Neural cell (in vitro differentiated cells): ENCODE measurements around the gene PLCD1. TPM values are rescaled to one million over a fixed set of nuclear protein-coding genes. Genes with fewer than 3 reads are reported as not detected.

Experiments
- H2AFZ ChIP-seq: fragments of 200-600, 300-800 bp; sonication (generic), shearing (Covaris generic); 2 replicates; pipeline ENCODE4 v1.6.0; 2014; ENCODE audit warnings: low read depth, mild to moderate bottlenecking, antibody characterized with exemption, low read length, moderate library complexity
- H3F3A ChIP-seq: fragments of 200-600 bp; shearing (Covaris generic); 2 replicates; pipeline ENCODE4 v1.6.1; 2016; ENCODE audit warnings: mild to moderate bottlenecking, moderate library complexity, mixed read lengths, antibody characterized with exemption, low read length; ENCODE audit not compliant: insufficient read depth, poor library complexity, severe bottlenecking
- H3K27ac ChIP-seq: fragments of 200-600, 300-800 bp; sonication (generic), shearing (Covaris generic); 2 replicates; pipeline ENCODE4 v1.5.1; 2014; ENCODE audit warnings: mild to moderate bottlenecking, low read length, moderate library complexity
- H3K27me3 ChIP-seq: fragments of 300-800, 200-600 bp; sonication (generic), shearing (Covaris generic); 2 replicates; pipeline ENCODE4 v1.6.0; 2014; ENCODE audit warnings: mild to moderate bottlenecking, low read depth, low read length, moderate library complexity; ENCODE audit not compliant: insufficient read depth
- H3K36me3 ChIP-seq: fragments of 300-800, 200-600 bp; sonication (generic), shearing (Covaris generic); 2 replicates; pipeline ENCODE4 v1.5.1; 2014; ENCODE audit warnings: mild to moderate bottlenecking, antibody characterized with exemption, low read length, moderate library complexity; ENCODE audit not compliant: insufficient read depth
- H3K4me2 ChIP-seq: fragments of 300-800, 200-600 bp; sonication (generic), shearing (Covaris generic); 2 replicates; pipeline ENCODE4 v1.6.0; 2014; ENCODE audit warnings: mild to moderate bottlenecking, low read length
- H3K4me3 ChIP-seq: fragments of 300-800, 200-600 bp; sonication (generic), shearing (Covaris generic); 2 replicates; pipeline ENCODE4 v1.5.1; 2014; ENCODE audit warnings: mild to moderate bottlenecking, low read length, moderate library complexity
- H3K79me2 ChIP-seq: fragments of 200-600 bp; shearing (Covaris generic); replicated peaks from 2 replicates; pipeline ENCODE4 v1.6.0; 2014; ENCODE audit warnings: mild to moderate bottlenecking, low read length, moderate library complexity; ENCODE audit not compliant: insufficient read depth
- H3K9ac ChIP-seq: fragments of 300-800, 200-600 bp; sonication (generic), shearing (Covaris generic); 2 replicates; pipeline ENCODE4 v1.6.1; 2016; ENCODE audit warnings: mild to moderate bottlenecking, low read length, mixed read lengths
- H3K9me2 ChIP-seq: fragments of 200-600 bp; shearing (Covaris generic); 2 replicates; pipeline ENCODE4 v1.6.1; 2016; ENCODE audit warnings: mild to moderate bottlenecking, low read length, mixed read lengths; ENCODE audit not compliant: insufficient read depth
- H3K9me3 ChIP-seq: fragments of 200-600, 300-800 bp; sonication (generic), shearing (Covaris generic); 2 replicates; pipeline ENCODE4 v1.6.1; 2016; ENCODE audit warnings: mild to moderate bottlenecking, mixed run types, low read length, moderate library complexity, mixed read lengths
- H4K20me1 ChIP-seq: fragments of 200-600 bp; shearing (Covaris generic); 2 replicates; pipeline ENCODE4 v1.6.1; 2016; ENCODE audit warnings: mild to moderate bottlenecking, mixed run types; ENCODE audit not compliant: insufficient read depth
- CTCF ChIP-seq: fragments of 450-650 bp; IDR thresholded peaks from 2 replicates; pipeline ENCODE4 v1.5.1; 2014; ENCODE audit warnings: antibody characterized with exemption, mild to moderate bottlenecking, moderate library complexity; ENCODE audit not compliant: poor library complexity, severe bottlenecking
- EP300 ChIP-seq: fragments of 450-650 bp; conservative IDR thresholded peaks from 2 replicates; pipeline ENCODE4 v1.6.1; 2014; ENCODE audit warnings: antibody characterized with exemption, mild to moderate bottlenecking, moderate library complexity; ENCODE audit not compliant: poor library complexity, severe bottlenecking
- EZH2 ChIP-seq: fragments of 200-600, 300-800 bp; shearing (Covaris generic), sonication (generic); IDR thresholded peaks from 2 replicates; pipeline ENCODE4 v1.6.1; 2014; ENCODE audit warnings: antibody characterized with exemption, low read length, borderline replicate concordance, mild to moderate bottlenecking; ENCODE audit not compliant: insufficient read depth, poor library complexity, severe bottlenecking
- MXI1 ChIP-seq: fragments of 450-650 bp; conservative IDR thresholded peaks from 2 replicates; pipeline ENCODE4 v1.6.1; 2014; ENCODE audit warnings: antibody characterized with exemption, mild to moderate bottlenecking; ENCODE audit not compliant: poor library complexity, severe bottlenecking
- POLR2AphosphoS5 ChIP-seq: IDR thresholded peaks from 2 replicates; pipeline ENCODE4 v1.6.1; 2012
- RAD21 ChIP-seq: fragments of 450-650 bp; conservative IDR thresholded peaks from 2 replicates; pipeline ENCODE4 v1.6.1; 2014; ENCODE audit warnings: antibody characterized with exemption, mild to moderate bottlenecking, moderate library complexity
- REST ChIP-seq: IDR thresholded peaks from 2 replicates; pipeline ENCODE4 v1.6.1; 2012; ENCODE audit warnings: borderline replicate concordance
- SMC3 ChIP-seq: fragments of 450-650 bp; conservative IDR thresholded peaks from 2 replicates; pipeline ENCODE4 v1.6.1; 2014; ENCODE audit warnings: antibody characterized with exemption, mild to moderate bottlenecking, moderate library complexity; ENCODE audit not compliant: poor library complexity
- TAF1 ChIP-seq: IDR thresholded peaks from 2 replicates; pipeline ENCODE4 v1.6.1; 2012; ENCODE audit warnings: low read depth
- polyA plus RNA-seq: library from polyadenylated mRNA; depleted of rRNA; stranded (reverse); fragments of >200 nt; gene quantifications from 2 replicates; pipeline ENCODE4 v1.2.3, GENCODE V29; 2014

The PLCD1 gene
- polyA plus RNA-seq, 1 donor from 2014 or later, result 4.6 TPM

- no peaks in the 10 kb centered on the region for H3F3A ChIP-seq
- H3K4me2 ChIP-seq, result no peak overlapping the region
- H3K9ac ChIP-seq, result no peak overlapping the region
- H3K79me2 ChIP-seq, result no peaks in the 10 kb centered on the region
- H4K20me1 ChIP-seq, result no peaks in the 10 kb centered on the region
- H3K36me3 ChIP-seq, result no peaks in the 10 kb centered on the region
- no peak overlapping the region for H2AFZ ChIP-seq
- no peak overlapping the region for H3K4me3 ChIP-seq
- H3K27ac ChIP-seq, result no peak overlapping the region
- no peak for TF ChIP-seq REST
- TF ChIP-seq EZH2, result no peak
- TF ChIP-seq CTCF, result no peak
- no peak for TF ChIP-seq POLR2AphosphoS5
- TF ChIP-seq RAD21, result no peak
- TF ChIP-seq SMC3, result no peak
- TF ChIP-seq EP300, result no peak
- TF ChIP-seq TAF1, result no peak
- no peak for TF ChIP-seq MXI1
- no peaks in the 10 kb centered on the region for H3K9me3 ChIP-seq
- no peaks in the 10 kb centered on the region for H3K9me2 ChIP-seq
- H3K27me3 ChIP-seq, result no peaks in the 10 kb centered on the region
Measured at GRCh38 chr3:38005076-38006020, 24.1 kb downstream of the PLCD1 start.

- no peak overlapping the region for H3K9ac ChIP-seq
- no peaks in the 10 kb centered on the region for H3K79me2 ChIP-seq
- H2AFZ ChIP-seq, result no peak overlapping the region
- TF ChIP-seq EZH2 (no peak), SMC3 (peak; percentile 73), REST (no peak), MXI1 (no peak), POLR2AphosphoS5 (no peak), CTCF (peak; percentile 67), EP300 (no peak), TAF1 (no peak), RAD21 (peak; percentile 55)
- no peak overlapping the region for H3K27ac ChIP-seq
- no peaks in the 10 kb centered on the region for H3K9me2 ChIP-seq
- no peaks in the 10 kb centered on the region for H3K9me3 ChIP-seq
- H3K4me3 ChIP-seq, result no peak overlapping the region
- no peak overlapping the region for H3K4me2 ChIP-seq
- no peaks in the 10 kb centered on the region for H4K20me1 ChIP-seq
- no peaks in the 10 kb centered on the region for H3F3A ChIP-seq
- no peaks in the 10 kb centered on the region for H3K36me3 ChIP-seq
- H3K27me3 ChIP-seq, result no peaks in the 10 kb centered on the region
Measured at GRCh38 chr3:38004415-38005075, 24.9 kb downstream of the PLCD1 start.
